CD4-positive, alpha-beta T cell (primary cell): ENCODE data around the gene APPL2. TPM values are rescaled to one million over a fixed set of nuclear protein-coding genes. Genes with fewer than 3 reads are reported as not detected.

Experiments
- ATAC-seq: fragments of 200-7000 bp; cut with Tn5 transposase; one replicate; pipeline ENCODE4 v1.10.0; 2022; ENCODE audit warnings: mild to moderate bottlenecking; ENCODE audit not compliant: poor library complexity
- CTCF ChIA-PET: fragments of 350-600 bp; sonication (Branson Sonifier 250); formaldehyde crosslinking; loops from one replicate; lab custom pipeline; 2021; ENCODE audit warnings: antibody characterized with exemption, inconsistent platforms; lab: Charles Lee
- POLR2A ChIA-PET: fragments of 350-600 bp; sonication (Branson Sonifier 250); formaldehyde crosslinking; loops from one replicate; lab custom pipeline; 2021; ENCODE audit warnings: antibody characterized with exemption, inconsistent platforms; lab: Charles Lee
- DNase-seq, 14 experiments: peaks; one replicate each; pipeline ENCODE4 v3.0.0-alpha.2; 2013 to 2020; ENCODE audit warnings: mixed read lengths in 2 of 14
- H3K27ac ChIP-seq, 2 donors: one replicate each; pipeline versions ENCODE4 v1.5.1 to v1.7.0; 2013; ENCODE audit warnings: low read length in 2 of 2, low read depth in 1 of 2, mild to moderate bottlenecking in 1 of 2
- H3K27me3 ChIP-seq, 2 experiments: 1 replicate in 1 of 2; 2 replicates in 1 of 2; pipeline versions ENCODE4 v1.6.1 to v1.7.0; 2013; ENCODE audit warnings: low read length in 2 of 2, control low read depth in 1 of 2, mild to moderate bottlenecking in 1 of 2, moderate library complexity in 1 of 2; ENCODE audit not compliant: insufficient read depth in 2 of 2, control insufficient read depth in 1 of 2
- H3K36me3 ChIP-seq: one replicate; pipeline ENCODE4 v1.6.1; 2013; ENCODE audit warnings: low read length, control low read depth; ENCODE audit not compliant: insufficient read depth
- H3K4me1 ChIP-seq: one replicate; pipeline ENCODE4 v1.6.1; 2013; ENCODE audit warnings: low read length, control low read depth; ENCODE audit not compliant: insufficient read depth
- H3K4me3 ChIP-seq: one replicate; pipeline ENCODE4 v1.5.1; 2013; ENCODE audit warnings: mild to moderate bottlenecking, low read length, moderate library complexity
- H3K9me3 ChIP-seq, 2 experiments: 1 replicate in 1 of 2; 2 replicates in 1 of 2; pipeline versions ENCODE4 v1.6.1 to v1.7.0; 2013; ENCODE audit warnings: low read length in 2 of 2, mild to moderate bottlenecking in 2 of 2, control low read depth in 1 of 2, moderate library complexity in 1 of 2; ENCODE audit not compliant: control insufficient read depth in 1 of 2, insufficient read depth in 1 of 2
- H3K27ac Mint-ChIP-seq: one replicate; pipeline ENCODE4 v1.8.0; 2020; ENCODE audit warnings: mixed read lengths
- H3K27me3 Mint-ChIP-seq: one replicate; pipeline ENCODE4 v1.8.0; 2021; ENCODE audit warnings: mixed read lengths
- H3K36me3 Mint-ChIP-seq: one replicate; pipeline ENCODE4 v1.8.0; 2021; ENCODE audit warnings: low read depth, mixed read lengths
- H3K4me1 Mint-ChIP-seq: one replicate; pipeline ENCODE4 v1.8.0; 2021; ENCODE audit warnings: low read depth, mixed read lengths
- H3K4me3 Mint-ChIP-seq: one replicate; pipeline ENCODE4 v1.8.0; 2020; ENCODE audit warnings: mild to moderate bottlenecking, mixed read lengths
- H3K9me3 Mint-ChIP-seq: one replicate; pipeline ENCODE4 v1.8.0; 2020; ENCODE audit warnings: mixed read lengths
- CTCF ChIP-seq: fragments of 200-600 bp; IDR thresholded peaks from one replicate; pipeline ENCODE4 v1.8.0; 2022; ENCODE audit warnings: antibody characterized with exemption, mild to moderate bottlenecking
- intact Hi-C, 2 experiments: fragments of 100-400 bp; cut with DNase I in 1 of 2; cut with micrococcal nuclease in 1 of 2; formaldehyde crosslinking; loops; one replicate each; pipeline versions ENCODE4 v1.15.1 to v1.9.0; 2023 to 2025; cut with DNase I, micrococcal nuclease
- total RNA-seq, 174 experiments: library from RNA in 2 of 174; stranded (reverse) in 2 of 174; gene quantifications; one replicate each; pipeline ENCODE4 v1.2.3 and lab custom pipeline; 2021 to 2026

Gene APPL2
- total RNA-seq, 2 experiments from 2014 or later, result 58.8 to 59.9 TPM

- no peak overlapping the region for H3K4me3 ChIP-seq
- H3K9me3 ChIP-seq, result no peaks in the 10 kb centered on the region
- Mint-ChIP-seq H3K36me3 (no peaks in the 10 kb centered on the region), H3K27me3 (no peaks in the 10 kb centered on the region), H3K4me3 (no peak overlapping the region), H3K9me3 (no peaks in the 10 kb centered on the region), H3K4me1 (no peaks in the 10 kb centered on the region), H3K27ac (no peak overlapping the region)
- ATAC-seq, result no peak
- no peak overlapping the region for H3K27ac ChIP-seq
- H3K4me1 ChIP-seq, result no peaks in the 10 kb centered on the region
- intact Hi-C loops, result no loop called here
- ChIA-PET CTCF (interaction anchor here (0.8 kb wide), 1 partner anchor 113 kb away, joined by 3 read pairs; no protein-coding TSS in a partner anchor), POLR2A (no interaction called here)
- no peak for TF ChIP-seq CTCF
- no peak for DNase-seq
- no peaks in the 10 kb centered on the region for H3K27me3 ChIP-seq
- H3K36me3 ChIP-seq, result no peaks in the 10 kb centered on the region
Observed at GRCh38 chr12:105270671-105271255, 34.8 kb upstream of the APPL2 start.

GRCh38 chr12:105267711-105268110 lies 31.7 kb upstream of the APPL2 start:
- Mint-ChIP-seq H3K36me3 (no peaks in the 10 kb centered on the region), H3K4me3 (no peak overlapping the region), H3K27me3 (no peaks in the 10 kb centered on the region), H3K9me3 (no peaks in the 10 kb centered on the region), H3K4me1 (no peaks in the 10 kb centered on the region), H3K27ac (no peak overlapping the region)
- DNase-seq, result no peak
- no peak for TF ChIP-seq CTCF
- Histone ChIP-seq H3K4me3 (no peak overlapping the region), H3K36me3 (no peaks in the 10 kb centered on the region), H3K27me3 (no peaks in the 10 kb centered on the region), H3K27ac (no peak overlapping the region), H3K9me3 (no peaks in the 10 kb centered on the region), H3K4me1 (no peaks in the 10 kb centered on the region)
- intact Hi-C loops, result no loop called here
- ChIA-PET POLR2A (no interaction called here), CTCF (no interaction called here)
- no peak for ATAC-seq

GRCh38 chr12:105264771-105265170 lies 28.8 kb upstream of the APPL2 start:
- H3K9me3 ChIP-seq, result no peaks in the 10 kb centered on the region
- H3K4me1 ChIP-seq, result no peaks in the 10 kb centered on the region
- no peak for TF ChIP-seq CTCF
- DNase-seq, result no peak
- Mint-ChIP-seq H3K36me3 (no peaks in the 10 kb centered on the region), H3K27me3 (peaks cover 6% of the 10 kb centered on the region), H3K27ac (no peak overlapping the region), H3K4me3 (no peak overlapping the region), H3K4me1 (no peaks in the 10 kb centered on the region), H3K9me3 (no peaks in the 10 kb centered on the region)
- H3K4me3 ChIP-seq, result no peak overlapping the region
- ChIA-PET POLR2A (no interaction called here), CTCF (no interaction called here)
- no peaks in the 10 kb centered on the region for H3K27me3 ChIP-seq
- intact Hi-C loops, result no loop called here
- no peaks in the 10 kb centered on the region for H3K36me3 ChIP-seq
- ATAC-seq, result no peak
- H3K27ac ChIP-seq, result no peak overlapping the region
